ENCODE measurements around the gene NUDT4. TPM values are rescaled to one million over a fixed set of nuclear protein-coding genes. Genes with fewer than 3 reads are reported as not detected.

The NUDT4 gene
- total RNA-seq, 6 donors from 2014 or later = 23.0 to 60.3 (median 34.0) TPM

DNA sequence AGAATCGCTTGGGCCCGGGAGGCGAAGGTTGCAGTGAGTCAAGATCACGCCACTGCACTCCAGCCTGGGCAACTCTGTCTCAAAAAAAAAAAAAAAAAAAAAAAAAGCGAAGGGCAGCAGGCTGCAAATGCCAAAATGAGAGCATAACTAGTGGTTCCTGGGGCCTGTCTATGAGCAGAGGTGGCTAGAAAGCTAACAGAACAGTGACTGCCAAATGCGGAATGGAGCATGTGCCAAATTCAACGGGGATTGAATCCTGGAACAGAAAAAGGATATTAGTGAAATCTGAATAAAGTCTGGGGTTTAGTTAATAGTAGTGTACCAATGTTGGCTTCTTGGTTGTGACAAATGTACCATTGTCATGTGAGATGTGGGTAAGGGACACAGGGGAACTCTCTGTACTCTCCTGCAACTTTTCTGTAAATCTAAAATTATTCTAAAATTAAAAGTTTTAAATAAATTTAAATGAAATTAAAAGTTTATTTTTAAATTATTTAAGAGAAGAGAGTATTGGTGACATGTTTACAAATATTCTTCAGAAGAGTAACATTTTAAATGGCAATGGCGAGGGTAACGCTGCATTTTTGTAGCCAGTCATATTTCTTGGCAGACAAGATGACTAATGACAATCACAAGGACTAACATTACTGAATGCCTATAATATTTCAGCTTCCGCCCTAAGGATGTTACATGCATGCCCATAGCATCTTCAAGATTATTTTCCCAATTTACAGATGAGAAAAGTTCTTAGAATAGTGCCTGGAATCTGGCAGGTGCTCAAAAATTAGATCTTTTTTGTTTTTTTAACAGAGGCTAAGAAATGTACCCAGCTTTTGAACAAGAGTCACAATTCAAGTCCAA lies 28.9 kb upstream of the NUDT4 start:
- Histone ChIP-seq H3K4me3 (no peak overlapping the region), H3K9me3 (no peaks in the 10 kb centered on the region), H3K27ac (no peak overlapping the region), H3K36me3 (no peaks in the 10 kb centered on the region), H3K4me1 (no peaks in the 10 kb centered on the region), H3K27me3 (no peaks in the 10 kb centered on the region)
- no peak for DNase-seq
- TF ChIP-seq, protein P1, sequence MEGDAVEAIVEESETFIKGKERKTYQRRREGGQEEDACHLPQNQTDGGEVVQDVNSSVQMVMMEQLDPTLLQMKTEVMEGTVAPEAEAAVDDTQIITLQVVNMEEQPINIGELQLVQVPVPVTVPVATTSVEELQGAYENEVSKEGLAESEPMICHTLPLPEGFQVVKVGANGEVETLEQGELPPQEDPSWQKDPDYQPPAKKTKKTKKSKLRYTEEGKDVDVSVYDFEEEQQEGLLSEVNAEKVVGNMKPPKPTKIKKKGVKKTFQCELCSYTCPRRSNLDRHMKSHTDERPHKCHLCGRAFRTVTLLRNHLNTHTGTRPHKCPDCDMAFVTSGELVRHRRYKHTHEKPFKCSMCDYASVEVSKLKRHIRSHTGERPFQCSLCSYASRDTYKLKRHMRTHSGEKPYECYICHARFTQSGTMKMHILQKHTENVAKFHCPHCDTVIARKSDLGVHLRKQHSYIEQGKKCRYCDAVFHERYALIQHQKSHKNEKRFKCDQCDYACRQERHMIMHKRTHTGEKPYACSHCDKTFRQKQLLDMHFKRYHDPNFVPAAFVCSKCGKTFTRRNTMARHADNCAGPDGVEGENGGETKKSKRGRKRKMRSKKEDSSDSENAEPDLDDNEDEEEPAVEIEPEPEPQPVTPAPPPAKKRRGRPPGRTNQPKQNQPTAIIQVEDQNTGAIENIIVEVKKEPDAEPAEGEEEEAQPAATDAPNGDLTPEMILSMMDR (IDR thresholded peaks at IDR 0.05) = no peak
- TF ChIP-seq POLR2AphosphoS5 (IDR thresholded peaks at IDR 0.05) = no peak
- TF ChIP-seq EP300 (IDR thresholded peaks at IDR 0.05) = no peak
- TF ChIP-seq POLR2A (IDR thresholded peaks at IDR 0.05) = no peak
- 93% methylated on average over 10 of the region's 10 CpGs for WGBS, 2 donors
- ATAC-seq (ENCODE audit: low FRiP score in 2 of 2) = no peak

DNA sequence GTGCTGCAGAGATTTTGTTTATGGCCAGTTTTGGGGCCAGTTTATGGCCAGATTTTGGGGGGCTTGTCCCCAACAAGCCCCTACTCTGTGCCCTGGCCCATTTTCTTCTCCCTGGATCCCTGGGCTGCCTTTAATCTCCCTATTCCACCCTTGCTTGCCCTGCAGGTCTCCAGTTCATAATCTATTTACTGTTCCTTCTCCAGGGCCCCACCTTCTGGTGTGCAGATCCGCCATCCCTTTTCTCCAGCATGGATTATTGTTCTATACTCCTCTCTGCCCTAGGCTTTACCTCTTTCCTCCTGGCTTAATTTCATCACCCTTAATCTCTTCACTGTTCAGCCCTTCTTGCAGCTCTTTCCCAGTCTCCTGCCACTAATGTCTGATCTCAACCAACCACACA lies 26.0 kb upstream of the NUDT4 start:
- H3K4me3 ChIP-seq = no peak overlapping the region
- TF ChIP-seq POLR2A (IDR thresholded peaks at IDR 0.05) (no peak), EP300 (IDR thresholded peaks at IDR 0.05) (no peak)
- TF ChIP-seq, protein P1 (IDR thresholded peaks at IDR 0.05) = no peak
- ATAC-seq (ENCODE audit: low FRiP score in 2 of 2) (no peak), DNase-seq (no peak)
- H3K27me3 ChIP-seq = no peaks in the 10 kb centered on the region
- no peaks in the 10 kb centered on the region for H3K9me3 ChIP-seq
- WGBS, 2 donors = 88 to 100% methylated on average over 1 of the region's 1 CpG
- H3K4me1 ChIP-seq = no peaks in the 10 kb centered on the region
- H3K27ac ChIP-seq = no peak overlapping the region
- H3K36me3 ChIP-seq = no peaks in the 10 kb centered on the region

DNA sequence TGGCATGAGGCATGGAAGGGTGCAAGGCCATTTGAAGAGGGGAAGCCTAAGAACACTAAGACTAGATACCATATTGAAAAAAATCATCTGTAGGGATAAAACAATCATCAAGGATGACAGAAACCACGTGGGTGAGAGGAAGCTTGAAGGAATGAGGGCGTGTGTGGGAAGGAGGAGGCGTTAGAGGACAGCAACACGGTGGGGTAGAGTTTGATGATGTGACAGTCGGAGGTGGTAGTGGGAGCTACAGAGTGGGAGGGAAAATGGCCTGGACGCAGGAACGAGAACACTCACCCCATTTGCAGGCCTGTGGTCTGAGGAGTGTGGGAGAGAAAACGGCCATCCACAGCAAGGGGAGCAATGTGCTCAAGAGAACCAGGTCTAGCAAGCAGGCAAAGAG lies 25.4 kb upstream of the NUDT4 start:
- Histone ChIP-seq H3K9me3 (no peaks in the 10 kb centered on the region), H3K27ac (no peak overlapping the region), H3K4me1 (no peaks in the 10 kb centered on the region), H3K27me3 (no peaks in the 10 kb centered on the region), H3K4me3 (no peak overlapping the region), H3K36me3 (no peaks in the 10 kb centered on the region)
- ATAC-seq (ENCODE audit: low FRiP score in 2 of 2) (no peak), DNase-seq (no peak)
- WGBS, 2 donors = 78 to 79% methylated on average over 8 of the region's 8 CpGs
- TF ChIP-seq EP300 (IDR thresholded peaks at IDR 0.05) (no peak), POLR2A (IDR thresholded peaks at IDR 0.05) (no peak), POLR2AphosphoS5 (IDR thresholded peaks at IDR 0.05) (no peak)
- TF ChIP-seq, protein P1 (IDR thresholded peaks at IDR 0.05) = no peak

DNA sequence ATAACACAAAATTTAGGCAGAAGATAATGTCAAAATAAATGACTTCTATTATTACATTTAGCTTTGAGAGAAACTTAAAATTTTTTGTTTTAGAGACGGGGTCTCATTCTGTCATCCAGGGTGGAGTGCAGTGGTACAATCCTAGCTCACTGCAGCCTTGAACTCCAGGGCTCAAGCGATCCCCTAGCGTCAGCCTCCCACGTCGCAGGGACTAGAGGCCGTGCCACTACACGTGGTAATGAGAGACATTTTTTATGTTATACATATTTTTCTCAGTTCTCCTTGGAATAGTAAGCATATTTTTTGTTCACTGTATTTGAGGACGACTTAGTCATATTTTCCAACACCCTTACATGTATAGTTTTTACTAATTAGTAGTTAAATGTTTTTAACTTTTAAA lies 21.5 kb upstream of the NUDT4 start:
- Histone ChIP-seq H3K27ac (no peak overlapping the region), H3K27me3 (no peaks in the 10 kb centered on the region), H3K4me1 (no peaks in the 10 kb centered on the region), H3K9me3 (no peaks in the 10 kb centered on the region), H3K4me3 (no peak overlapping the region), H3K36me3 (no peaks in the 10 kb centered on the region)
- DNase-seq (no peak), ATAC-seq (ENCODE audit: low FRiP score in 2 of 2) (no peak)
- TF ChIP-seq POLR2AphosphoS5 (IDR thresholded peaks at IDR 0.05) = no peak
- TF ChIP-seq, protein P1 (IDR thresholded peaks at IDR 0.05) = no peak
- TF ChIP-seq EP300 (IDR thresholded peaks at IDR 0.05) = no peak
- TF ChIP-seq POLR2A (IDR thresholded peaks at IDR 0.05) = no peak
- 87 to 95% methylated on average over 8 of the region's 8 CpGs for WGBS, 2 donors

DNA sequence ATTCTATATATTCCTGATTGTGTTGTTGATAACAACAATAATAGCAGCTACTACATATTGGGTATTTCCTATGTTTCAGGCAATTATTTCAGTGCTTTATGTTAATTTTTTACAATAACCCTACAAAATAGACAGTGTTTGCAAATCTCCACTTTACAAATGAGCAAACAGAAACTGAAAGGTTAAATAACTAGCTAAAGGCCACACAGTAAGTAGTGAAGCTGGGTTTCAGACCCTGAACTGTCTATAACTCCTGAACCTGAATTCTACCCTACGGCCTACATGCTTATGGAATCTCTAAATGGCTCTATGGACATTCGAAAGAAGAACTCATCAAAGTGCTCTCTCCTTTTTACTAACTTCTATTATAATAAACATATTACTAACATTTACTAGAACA lies 19.7 kb upstream of the NUDT4 start:
- WGBS, 2 donors = 90 to 100% methylated on average over 2 of the region's 2 CpGs
- TF ChIP-seq POLR2AphosphoS5 (IDR thresholded peaks at IDR 0.05) = no peak
- no peak for TF ChIP-seq EP300 (IDR thresholded peaks at IDR 0.05)
- TF ChIP-seq, protein P1 (IDR thresholded peaks at IDR 0.05) = no peak
- TF ChIP-seq POLR2A (IDR thresholded peaks at IDR 0.05) = no peak
- no peaks in the 10 kb centered on the region for H3K27me3 ChIP-seq

More for the DNA sequence above, 19.7 kb upstream of the NUDT4 start:
- Histone ChIP-seq H3K27ac (no peak overlapping the region), H3K4me3 (no peak overlapping the region), H3K4me1 (no peaks in the 10 kb centered on the region), H3K36me3 (no peaks in the 10 kb centered on the region), H3K9me3 (no peaks in the 10 kb centered on the region)
- ATAC-seq (ENCODE audit: low FRiP score in 2 of 2) (no peak), DNase-seq (no peak)

Data from upper lobe of left lung (tissue), 6 donors.